Measurements from ENCODE around the gene RTP2. TPM values are rescaled to one million over a fixed set of nuclear protein-coding genes. Genes with fewer than 3 reads are reported as not detected.

Gene RTP2
- polyA plus RNA-seq, 1 experiment, result not detected

GRCh38 chr3:187714404-187714979 is 12.1 kb upstream of the RTP2 start:
- TF ChIP-seq CTCF (IDR thresholded peaks at IDR 0.05; ENCODE audit: low read depth, low read length), result peak; percentile 98
- no peak overlapping the region for H3K4me3 ChIP-seq (ENCODE audit: low read depth, low read length)
- peak; percentile 37 for DNase-seq (ENCODE audit: low read depth, low spot score)
- peaks cover 7% of the 10 kb centered on the region for H3K27me3 ChIP-seq (ENCODE audit: control insufficient read depth, insufficient read depth, low read length)
- ChIA-PET CTCF (interaction anchor here (0.6 to 11.5 kb wide), 25 partner anchors 10 to 1427 kb away, joined by 3 to 119 read pairs (median 4); partner anchors contain the start of genes RPL39L and RTP2), POLR2A (no interaction called here)
- no peak overlapping the region for H3K27ac ChIP-seq (ENCODE audit: low read depth, low read length)
- no peaks in the 10 kb centered on the region for H3K9me3 ChIP-seq (ENCODE audit: control insufficient read depth, insufficient read depth, low read length)

DNA sequence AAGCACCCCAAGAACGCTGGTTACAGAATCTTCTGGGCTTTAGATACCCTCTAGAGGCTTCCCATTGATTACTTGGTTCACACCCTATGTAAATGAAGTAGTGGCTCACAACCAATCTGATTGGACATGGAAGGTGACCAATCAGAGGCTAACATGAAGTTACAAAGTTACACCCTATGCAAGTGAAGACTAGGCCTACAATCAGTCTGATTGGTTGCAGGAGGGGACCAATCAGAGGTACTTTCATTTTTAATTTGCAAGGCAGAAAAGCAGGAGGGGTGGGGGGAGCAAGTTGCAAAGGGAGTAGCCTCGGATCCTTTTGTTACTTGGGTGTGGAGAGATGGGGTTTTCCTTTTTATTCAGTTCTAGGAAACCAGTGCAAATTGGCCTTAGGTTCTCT is 11.1 kb upstream of the RTP2 start:
- CTCF ChIA-PET, result interaction anchor here (0.6 to 11.5 kb wide), 16 partner anchors 10 to 1098 kb away, joined by 3 to 119 read pairs (median 8); partner anchors contain the start of gene RTP2

GRCh38 chr3:187709155-187709554 is 6.8 kb upstream of the RTP2 start:
- ChIA-PET CTCF (interaction anchor here (0.7 to 11.5 kb wide), 7 partner anchors 11 to 1438 kb away, joined by 3 to 119 read pairs (median 5); no protein-coding TSS in a partner anchor), POLR2A (no interaction called here)
- Histone ChIP-seq H3K27ac (ENCODE audit: low read depth, low read length) (no peak overlapping the region), H3K9me3 (ENCODE audit: control insufficient read depth, insufficient read depth, low read length) (no peaks in the 10 kb centered on the region), H3K27me3 (ENCODE audit: control insufficient read depth, insufficient read depth, low read length) (no peaks in the 10 kb centered on the region), H3K4me3 (ENCODE audit: low read depth, low read length) (no peak overlapping the region)
- peak; percentile 28 for TF ChIP-seq CTCF (IDR thresholded peaks at IDR 0.05; ENCODE audit: low read depth, low read length)
- no peak for DNase-seq (ENCODE audit: low read depth, low spot score)

More for the DNA sequence above, 11.1 kb upstream of the RTP2 start:
- peaks cover 7% of the 10 kb centered on the region for H3K27me3 ChIP-seq (ENCODE audit: control insufficient read depth, insufficient read depth, low read length)
- H3K9me3 ChIP-seq (ENCODE audit: control insufficient read depth, insufficient read depth, low read length), result no peaks in the 10 kb centered on the region
- DNase-seq (ENCODE audit: low read depth, low spot score), result no peak
- no peak overlapping the region for H3K27ac ChIP-seq (ENCODE audit: low read depth, low read length)
- H3K4me3 ChIP-seq (ENCODE audit: low read depth, low read length), result no peak overlapping the region
- TF ChIP-seq CTCF (IDR thresholded peaks at IDR 0.05; ENCODE audit: low read depth, low read length), result no peak
- POLR2A ChIA-PET, result no interaction called here

DNA sequence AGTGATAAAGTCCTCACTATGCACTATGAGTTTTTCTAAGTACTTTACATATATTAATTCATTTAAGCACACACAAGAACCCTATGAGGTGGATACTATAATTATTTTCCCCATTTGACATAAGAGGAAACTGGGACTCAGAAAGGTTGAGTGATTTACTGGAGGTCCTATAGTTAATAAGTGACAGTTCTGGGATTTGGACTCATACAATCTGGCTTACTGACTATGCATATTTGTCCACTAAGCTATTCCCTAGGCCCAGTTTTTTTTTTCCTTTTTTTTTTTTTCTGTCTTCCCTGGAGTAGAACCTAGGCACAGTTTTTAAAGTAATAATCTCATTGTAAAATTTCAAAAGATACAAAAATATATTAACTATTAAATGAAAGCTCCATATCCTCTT is 6.3 kb upstream of the RTP2 start:
- no peak overlapping the region for H3K4me3 ChIP-seq (ENCODE audit: low read depth, low read length)
- H3K27me3 ChIP-seq (ENCODE audit: control insufficient read depth, insufficient read depth, low read length), result no peaks in the 10 kb centered on the region
- H3K9me3 ChIP-seq (ENCODE audit: control insufficient read depth, insufficient read depth, low read length), result no peaks in the 10 kb centered on the region
- no peak for TF ChIP-seq CTCF (IDR thresholded peaks at IDR 0.05; ENCODE audit: low read depth, low read length)
- POLR2A ChIA-PET, result no interaction called here
- CTCF ChIA-PET, result interaction anchor here (0.7 to 11.5 kb wide), 7 partner anchors 11 to 1438 kb away, joined by 3 to 119 read pairs (median 5); no protein-coding TSS in a partner anchor
- no peak for DNase-seq (ENCODE audit: low read depth, low spot score)
- no peak overlapping the region for H3K27ac ChIP-seq (ENCODE audit: low read depth, low read length)

GRCh38 chr3:187706971-187707370 is 4.6 kb upstream of the RTP2 start:
- no peak for TF ChIP-seq CTCF (IDR thresholded peaks at IDR 0.05; ENCODE audit: low read depth, low read length)
- H3K27ac ChIP-seq (ENCODE audit: low read depth, low read length), result no peak overlapping the region
- no peak for DNase-seq (ENCODE audit: low read depth, low spot score)
- no peaks in the 10 kb centered on the region for H3K27me3 ChIP-seq (ENCODE audit: control insufficient read depth, insufficient read depth, low read length)
- POLR2A ChIA-PET, result no interaction called here
- no peaks in the 10 kb centered on the region for H3K9me3 ChIP-seq (ENCODE audit: control insufficient read depth, insufficient read depth, low read length)
- CTCF ChIA-PET, result interaction anchor here (1.3 kb wide), 1 partner anchor 28 kb away, joined by 4 read pairs; no protein-coding TSS in a partner anchor
- no peak overlapping the region for H3K4me3 ChIP-seq (ENCODE audit: low read depth, low read length)
